ENCODE results near the gene CCDC167.

Gene CCDC167

DNA sequence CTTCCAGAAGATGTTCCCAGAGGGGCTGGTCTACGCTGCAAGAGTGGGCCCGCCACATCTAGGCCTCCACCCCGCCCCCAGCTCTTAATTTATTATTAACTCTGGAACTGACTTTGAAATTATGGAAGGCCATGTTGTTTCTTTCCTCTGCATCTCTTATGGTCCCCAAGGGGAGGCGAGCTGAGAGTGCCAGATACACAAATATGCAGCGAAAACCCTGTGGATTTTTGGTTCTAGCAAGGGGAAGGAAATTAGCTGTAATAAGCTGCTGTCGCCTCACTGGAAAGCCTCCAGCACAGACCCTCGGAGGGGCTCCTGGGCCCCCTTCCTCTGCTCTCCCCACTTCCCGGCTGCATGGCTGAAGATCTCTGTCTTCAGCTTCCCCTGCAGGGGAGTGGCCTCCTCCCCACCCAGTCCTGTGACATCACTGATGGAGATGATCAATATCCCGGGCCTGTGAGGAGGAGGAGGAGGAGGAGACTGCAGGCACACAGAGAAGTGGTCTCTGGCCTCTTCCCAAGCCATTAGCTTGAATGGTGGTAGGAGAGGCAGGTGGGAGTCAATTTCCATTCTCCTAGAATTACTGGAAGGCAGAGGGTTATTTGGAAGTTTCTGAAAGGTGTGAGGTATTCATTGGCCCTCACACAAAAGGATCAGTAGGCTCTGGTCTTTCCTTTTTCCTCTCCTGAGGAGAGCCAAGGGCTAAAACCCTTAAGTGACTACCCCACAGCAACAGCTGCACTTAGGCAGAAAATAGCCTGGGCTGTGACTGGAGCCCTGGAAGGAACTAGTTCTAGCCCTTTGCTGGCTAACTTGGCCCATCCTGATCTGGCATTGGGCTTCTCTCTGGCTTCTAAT lies 39.7 kb upstream of the CCDC167 start:
- Histone ChIP-seq H3K36me3 (ENCODE audit: control insufficient read depth, insufficient read depth, low read length) (no peaks in the 10 kb centered on the region), H3K4me3 (replicated peaks; ENCODE audit: low read depth, low read length) (no peak overlapping the region), H3K27me3 (replicated peaks; ENCODE audit: control insufficient read depth, insufficient read depth, low read length) (no peaks in the 10 kb centered on the region)
- no peak for DNase-seq (ENCODE audit: extremely low read depth, insufficient read length)
- TF ChIP-seq, protein P1, sequence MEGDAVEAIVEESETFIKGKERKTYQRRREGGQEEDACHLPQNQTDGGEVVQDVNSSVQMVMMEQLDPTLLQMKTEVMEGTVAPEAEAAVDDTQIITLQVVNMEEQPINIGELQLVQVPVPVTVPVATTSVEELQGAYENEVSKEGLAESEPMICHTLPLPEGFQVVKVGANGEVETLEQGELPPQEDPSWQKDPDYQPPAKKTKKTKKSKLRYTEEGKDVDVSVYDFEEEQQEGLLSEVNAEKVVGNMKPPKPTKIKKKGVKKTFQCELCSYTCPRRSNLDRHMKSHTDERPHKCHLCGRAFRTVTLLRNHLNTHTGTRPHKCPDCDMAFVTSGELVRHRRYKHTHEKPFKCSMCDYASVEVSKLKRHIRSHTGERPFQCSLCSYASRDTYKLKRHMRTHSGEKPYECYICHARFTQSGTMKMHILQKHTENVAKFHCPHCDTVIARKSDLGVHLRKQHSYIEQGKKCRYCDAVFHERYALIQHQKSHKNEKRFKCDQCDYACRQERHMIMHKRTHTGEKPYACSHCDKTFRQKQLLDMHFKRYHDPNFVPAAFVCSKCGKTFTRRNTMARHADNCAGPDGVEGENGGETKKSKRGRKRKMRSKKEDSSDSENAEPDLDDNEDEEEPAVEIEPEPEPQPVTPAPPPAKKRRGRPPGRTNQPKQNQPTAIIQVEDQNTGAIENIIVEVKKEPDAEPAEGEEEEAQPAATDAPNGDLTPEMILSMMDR (IDR thresholded peaks at IDR 0.05; ENCODE audit: insufficient read depth, low read length, poor library complexity, severe bottlenecking) = no peak

DNA sequence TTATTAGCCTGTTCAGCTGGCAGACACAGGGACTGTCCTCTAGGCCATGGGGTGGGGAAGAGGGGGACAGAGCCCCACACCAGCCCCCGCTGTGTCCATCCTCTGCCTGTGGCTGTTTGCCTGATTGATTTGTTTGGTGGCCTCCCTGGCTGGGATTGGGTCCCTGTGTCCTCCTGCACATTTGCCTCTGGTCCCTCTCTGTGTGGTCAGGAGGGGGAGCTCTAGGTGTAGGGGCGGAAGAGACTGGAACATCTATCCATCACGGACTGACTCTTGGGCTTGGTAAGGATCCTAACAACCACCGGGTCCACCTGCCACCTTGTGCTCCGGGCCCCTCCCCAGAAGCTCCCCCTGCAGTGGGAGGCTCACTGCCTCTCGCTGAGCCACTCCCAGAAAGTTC lies 38.4 kb upstream of the CCDC167 start:
- no peak for DNase-seq (ENCODE audit: extremely low read depth, insufficient read length)
- Histone ChIP-seq H3K36me3 (ENCODE audit: control insufficient read depth, insufficient read depth, low read length) (no peaks in the 10 kb centered on the region), H3K4me3 (replicated peaks; ENCODE audit: low read depth, low read length) (no peak overlapping the region), H3K27me3 (replicated peaks; ENCODE audit: control insufficient read depth, insufficient read depth, low read length) (no peaks in the 10 kb centered on the region)
- TF ChIP-seq, protein P1 (IDR thresholded peaks at IDR 0.05; ENCODE audit: insufficient read depth, low read length, poor library complexity, severe bottlenecking) = peak; percentile 78

DNA sequence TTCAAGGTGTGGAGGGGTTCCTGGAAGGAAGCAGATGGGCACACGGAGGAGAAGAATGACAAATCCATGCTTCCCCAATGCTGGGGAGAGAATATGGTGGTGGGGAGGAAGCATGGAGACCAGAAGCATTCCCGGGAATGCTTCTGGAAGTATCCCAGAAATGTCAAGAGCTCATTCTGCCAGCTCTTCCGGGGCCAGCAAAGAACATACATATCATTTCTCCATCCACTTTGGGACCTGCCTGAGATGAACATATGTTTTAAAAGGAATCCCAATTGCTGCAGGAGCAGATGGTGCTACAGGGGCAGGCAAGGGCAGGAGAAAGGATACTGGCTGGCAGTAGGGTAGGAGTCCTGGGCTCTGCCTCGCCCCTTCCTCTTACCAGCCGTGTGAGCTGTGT lies 37.9 kb upstream of the CCDC167 start:
- no peaks in the 10 kb centered on the region for H3K36me3 ChIP-seq (ENCODE audit: control insufficient read depth, insufficient read depth, low read length)
- H3K27me3 ChIP-seq (replicated peaks; ENCODE audit: control insufficient read depth, insufficient read depth, low read length) = no peaks in the 10 kb centered on the region
- TF ChIP-seq, protein P1 (IDR thresholded peaks at IDR 0.05; ENCODE audit: insufficient read depth, low read length, poor library complexity, severe bottlenecking) = no peak

DNA sequence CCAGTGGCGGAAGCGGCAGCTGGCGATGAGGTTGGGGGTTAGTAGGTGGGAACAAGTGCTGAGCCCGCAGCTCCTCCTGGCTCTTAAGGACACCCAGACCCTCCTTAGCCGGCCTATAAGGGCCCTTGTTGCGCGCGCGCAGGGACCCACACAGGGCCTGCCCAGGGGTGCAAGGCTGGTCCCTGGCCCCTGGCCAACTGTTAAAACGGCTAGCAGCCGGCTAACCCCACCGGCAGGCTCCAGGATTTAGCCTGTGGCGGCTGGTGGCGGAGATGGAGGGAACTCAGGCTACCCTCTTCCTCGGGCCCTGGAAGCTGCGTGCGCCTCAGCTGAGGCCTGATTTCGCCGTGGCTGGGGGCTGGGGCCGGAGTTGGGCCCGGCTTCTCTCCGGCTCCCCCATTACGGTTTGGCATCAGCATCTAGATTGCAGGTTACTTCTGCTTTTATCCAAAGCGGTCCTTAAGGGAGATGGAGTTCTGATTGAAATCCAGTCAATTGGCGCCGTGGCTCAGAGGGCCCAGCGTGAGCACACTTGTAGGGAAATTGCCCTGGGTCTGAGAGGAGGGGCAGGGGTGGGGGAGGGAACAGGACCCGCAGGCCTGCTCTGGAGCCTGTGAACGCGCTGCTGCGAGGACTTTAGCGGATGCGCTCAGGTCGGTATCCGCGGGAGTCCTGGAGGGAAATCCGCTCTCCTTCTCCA lies 36.9 kb upstream of the CCDC167 start:
- TF ChIP-seq, protein P1 (IDR thresholded peaks at IDR 0.05; ENCODE audit: insufficient read depth, low read length, poor library complexity, severe bottlenecking) = no peak
- H3K27me3 ChIP-seq (replicated peaks; ENCODE audit: control insufficient read depth, insufficient read depth, low read length) = no peaks in the 10 kb centered on the region
- H3K4me3 ChIP-seq (replicated peaks; ENCODE audit: low read depth, low read length) = no peak overlapping the region
- no peak for DNase-seq (ENCODE audit: extremely low read depth, insufficient read length)
- no peaks in the 10 kb centered on the region for H3K36me3 ChIP-seq (ENCODE audit: control insufficient read depth, insufficient read depth, low read length)

More for the DNA sequence above, 37.9 kb upstream of the CCDC167 start:
- DNase-seq (ENCODE audit: extremely low read depth, insufficient read length) = no peak
- no peak overlapping the region for H3K4me3 ChIP-seq (replicated peaks; ENCODE audit: low read depth, low read length)

DNA sequence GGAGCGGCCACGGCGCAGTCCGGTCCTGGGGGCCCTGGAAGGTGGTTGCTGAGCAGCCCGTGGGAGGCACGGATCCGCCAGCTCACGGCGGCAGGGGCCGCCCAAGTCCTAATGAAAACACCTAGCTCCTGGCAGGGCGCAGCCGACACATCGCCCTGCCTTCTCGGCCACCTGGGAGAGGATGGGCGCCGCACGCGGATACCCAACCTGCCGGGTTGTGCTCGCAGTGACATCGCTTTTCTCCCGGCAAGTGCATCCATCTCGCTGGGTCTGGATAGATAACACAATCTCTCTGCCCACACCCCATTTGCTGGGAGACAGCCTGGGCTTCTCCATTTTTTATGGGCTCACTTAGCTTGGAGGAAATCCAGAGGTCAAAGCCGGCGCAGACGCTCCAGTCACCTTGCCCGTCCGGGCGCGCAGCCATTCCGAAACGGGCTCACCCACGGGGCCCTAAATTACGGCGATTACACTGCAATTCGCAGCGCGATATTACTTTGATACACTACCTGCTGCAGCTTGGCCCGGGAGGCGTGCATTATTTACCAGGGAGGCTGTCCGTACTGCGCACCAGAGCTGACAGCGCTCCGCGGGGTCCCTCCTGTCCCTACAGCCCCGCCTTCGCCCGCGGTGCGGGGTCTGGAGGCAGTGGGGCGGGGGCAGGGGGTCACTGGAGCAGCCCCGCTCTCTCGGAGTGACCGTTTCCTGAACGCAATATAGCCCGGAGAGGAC lies 36.2 kb upstream of the CCDC167 start:
- peak; percentile 75 for DNase-seq (ENCODE audit: extremely low read depth, insufficient read length)
- Histone ChIP-seq H3K4me3 (replicated peaks; ENCODE audit: low read depth, low read length) (peak overlapping the region; percentile 41), H3K36me3 (ENCODE audit: control insufficient read depth, insufficient read depth, low read length) (no peaks in the 10 kb centered on the region), H3K27me3 (replicated peaks; ENCODE audit: control insufficient read depth, insufficient read depth, low read length) (no peaks in the 10 kb centered on the region)
- TF ChIP-seq, protein P1 (IDR thresholded peaks at IDR 0.05; ENCODE audit: insufficient read depth, low read length, poor library complexity, severe bottlenecking) = peak; percentile 44
